SJCRH30 (cell line): ENCODE measurements around the gene RAD23B. TPM values are rescaled to one million over a fixed set of nuclear protein-coding genes. Genes with fewer than 3 reads are reported as not detected.

Experiments used
- DNase-seq, 2 experiments: peaks; one replicate each; pipeline ENCODE4 v3.0.0-alpha.2; 2015 to 2020
- H3K27ac ChIP-seq: fragments of 250-450 bp; sonication (Bioruptor Pico); 2 replicates; pipeline ENCODE4 v1.5.1; 2020; ENCODE audit warnings: mild to moderate bottlenecking, moderate library complexity
- H3K27me3 ChIP-seq: fragments of 250-450 bp; sonication (Bioruptor Pico); 2 replicates; pipeline ENCODE4 v1.5.1; 2020; ENCODE audit warnings: mild to moderate bottlenecking, moderate library complexity
- H3K36me3 ChIP-seq: fragments of 250-450 bp; sonication (Bioruptor Pico); 2 replicates; pipeline ENCODE4 v1.5.1; 2020; ENCODE audit warnings: mild to moderate bottlenecking, moderate library complexity
- H3K4me1 ChIP-seq: fragments of 250-450 bp; sonication (Bioruptor Pico); 2 replicates; pipeline ENCODE4 v1.5.1; 2020; ENCODE audit warnings: mild to moderate bottlenecking, moderate library complexity
- H3K4me3 ChIP-seq: fragments of 250-450 bp; sonication (Bioruptor Pico); 2 replicates; pipeline ENCODE4 v1.5.1; 2020; ENCODE audit warnings: mild to moderate bottlenecking, moderate library complexity
- H3K9me3 ChIP-seq: fragments of 250-450 bp; sonication (Bioruptor Pico); replicated peaks from 2 replicates; pipeline ENCODE4 v1.5.1; 2020; ENCODE audit warnings: mild to moderate bottlenecking, moderate library complexity
- total RNA-seq: library from RNA; depleted of rRNA; stranded (reverse); fragments of >200 nt; shearing (Covaris generic); gene quantifications from 2 replicates; pipeline ENCODE4 v1.2.3, GENCODE V29; 2014

Gene RAD23B
- total RNA-seq, 1 experiment from 2014 or later: 146 TPM

GRCh38 chr9:107276966-107277710 lies 5.9 kb upstream of the RAD23B start:
- Histone ChIP-seq H3K9me3 (no peaks in the 10 kb centered on the region), H3K27me3 (no peaks in the 10 kb centered on the region), H3K4me1 (peaks cover 37% of the 10 kb centered on the region), H3K36me3 (no peaks in the 10 kb centered on the region), H3K4me3 (no peak overlapping the region), H3K27ac (peak overlapping the region; percentile 25)
- DNase-seq: peak in 1 of 2 experiments; percentile 18

GRCh38 chr9:107277801-107278200 lies 5.3 kb upstream of the RAD23B start:
- no peaks in the 10 kb centered on the region for H3K27me3 ChIP-seq
- H3K4me1 ChIP-seq: peaks cover 37% of the 10 kb centered on the region
- no peak overlapping the region for H3K27ac ChIP-seq
- H3K4me3 ChIP-seq: no peak overlapping the region
- DNase-seq: no peak
- no peaks in the 10 kb centered on the region for H3K9me3 ChIP-seq
- H3K36me3 ChIP-seq: no peaks in the 10 kb centered on the region

- no peak overlapping the region for H3K4me3 ChIP-seq
- no peak overlapping the region for H3K27ac ChIP-seq
- DNase-seq: no peak
- H3K27me3 ChIP-seq: no peaks in the 10 kb centered on the region
- no peaks in the 10 kb centered on the region for H3K36me3 ChIP-seq
- peaks cover 31% of the 10 kb centered on the region for H3K4me1 ChIP-seq
- H3K9me3 ChIP-seq: no peaks in the 10 kb centered on the region
Measured at GRCh38 chr9:107279086-107279485, 4.0 kb upstream of the RAD23B start.

- Histone ChIP-seq H3K27ac (no peak overlapping the region), H3K36me3 (no peaks in the 10 kb centered on the region; the same call in 1 of the 2 replicates), H3K27me3 (no peaks in the 10 kb centered on the region), H3K4me3 (no peak overlapping the region), H3K9me3 (no peaks in the 10 kb centered on the region), H3K4me1 (peaks cover 17% of the 10 kb centered on the region)
- no peak for DNase-seq
Measured at GRCh38 chr9:107280543-107280942, 2.5 kb upstream of the RAD23B start.

- Histone ChIP-seq H3K27me3 (no peaks in the 10 kb centered on the region), H3K4me1 (peaks cover 14% of the 10 kb centered on the region), H3K36me3 (no peaks in the 10 kb centered on the region; the same call in 1 of the 2 replicates), H3K27ac (no peak overlapping the region), H3K4me3 (no peak overlapping the region), H3K9me3 (no peaks in the 10 kb centered on the region)
- no peak for DNase-seq
Measured at GRCh38 chr9:107281184-107281583, 1.9 kb upstream of the RAD23B start.

GRCh38 chr9:107281922-107282667 lies 984 bp upstream of the RAD23B start:
- Histone ChIP-seq H3K36me3 (peaks cover 2% of the 10 kb centered on the region; the same call in 1 of the 2 replicates), H3K9me3 (no peaks in the 10 kb centered on the region), H3K27me3 (no peaks in the 10 kb centered on the region), H3K4me3 (peak overlapping the region; percentile 97), H3K27ac (peak overlapping the region; percentile 48), H3K4me1 (peaks cover 6% of the 10 kb centered on the region)
- DNase-seq: no peak

GRCh38 chr9:107283623-107284616 lies 841 bp downstream of the RAD23B start:
- peaks cover 2% of the 10 kb centered on the region; the same call in 1 of the 2 replicates for H3K4me1 ChIP-seq
- no peaks in the 10 kb centered on the region for H3K9me3 ChIP-seq
- peak; percentile 82 to 89 for DNase-seq

GRCh38 chr9:107284636-107285035 lies 1.6 kb downstream of the RAD23B start:
- H3K36me3 ChIP-seq: peaks cover 6% of the 10 kb centered on the region
- peak overlapping the region; percentile 94 for H3K27ac ChIP-seq
- no peaks in the 10 kb centered on the region for H3K9me3 ChIP-seq
- peak overlapping the region; percentile 97 for H3K4me3 ChIP-seq
- H3K4me1 ChIP-seq: peaks cover 2% of the 10 kb centered on the region; the same call in 1 of the 2 replicates
- H3K27me3 ChIP-seq: no peaks in the 10 kb centered on the region
- no peak for DNase-seq

More at GRCh38 chr9:107283623-107284616, 841 bp downstream of the RAD23B start:
- Histone ChIP-seq H3K4me3 (peak overlapping the region; percentile 97), H3K27me3 (no peaks in the 10 kb centered on the region), H3K27ac (peak overlapping the region; percentile 94), H3K36me3 (peaks cover 6% of the 10 kb centered on the region)

GRCh38 chr9:107285286-107285685 lies 2.2 kb downstream of the RAD23B start:
- Histone ChIP-seq H3K27ac (no peak overlapping the region), H3K27me3 (no peaks in the 10 kb centered on the region), H3K36me3 (peaks cover 7% of the 10 kb centered on the region), H3K9me3 (no peaks in the 10 kb centered on the region), H3K4me1 (peaks cover 2% of the 10 kb centered on the region; the same call in 1 of the 2 replicates), H3K4me3 (peak overlapping the region; percentile 97)
- no peak for DNase-seq

- no peak overlapping the region for H3K27ac ChIP-seq
- H3K27me3 ChIP-seq: no peaks in the 10 kb centered on the region
- no peak for DNase-seq
- no peaks in the 10 kb centered on the region for H3K9me3 ChIP-seq
- H3K36me3 ChIP-seq: peaks cover 9% of the 10 kb centered on the region
- H3K4me3 ChIP-seq: peak overlapping the region; percentile 97; the same call in 1 of the 2 replicates
- peaks cover 2% of the 10 kb centered on the region; the same call in 1 of the 2 replicates for H3K4me1 ChIP-seq
Measured at GRCh38 chr9:107286057-107286456, 3.0 kb downstream of the RAD23B start.

GRCh38 chr9:107288701-107289100 lies 5.6 kb downstream of the RAD23B start:
- DNase-seq: no peak
- Histone ChIP-seq H3K4me3 (no peak overlapping the region), H3K27ac (no peak overlapping the region), H3K9me3 (no peaks in the 10 kb centered on the region), H3K36me3 (peaks cover 22% of the 10 kb centered on the region), H3K27me3 (no peaks in the 10 kb centered on the region), H3K4me1 (no peaks in the 10 kb centered on the region)

GRCh38 chr9:107290619-107291018 lies 7.5 kb downstream of the RAD23B start:
- no peak overlapping the region for H3K27ac ChIP-seq
- H3K36me3 ChIP-seq: peaks cover 24% of the 10 kb centered on the region
- no peaks in the 10 kb centered on the region for H3K27me3 ChIP-seq
- H3K9me3 ChIP-seq: no peaks in the 10 kb centered on the region
- no peaks in the 10 kb centered on the region for H3K4me1 ChIP-seq
- DNase-seq: no peak
- H3K4me3 ChIP-seq: no peak overlapping the region

GRCh38 chr9:107292821-107293542 lies 9.9 kb downstream of the RAD23B start:
- H3K4me3 ChIP-seq: no peak overlapping the region
- no peak for DNase-seq
- no peaks in the 10 kb centered on the region for H3K4me1 ChIP-seq
- no peaks in the 10 kb centered on the region for H3K9me3 ChIP-seq
- no peak overlapping the region for H3K27ac ChIP-seq
- H3K36me3 ChIP-seq: peaks cover 23% of the 10 kb centered on the region
- H3K27me3 ChIP-seq: no peaks in the 10 kb centered on the region
